KOPT-K1 (cell line): ENCODE measurements around the gene NTN4.

Experiments
- H3K27ac ChIP-seq: fragments of 200-600 bp; sonication (generic); 2 replicates; pipeline ENCODE4 v1.5.1; 2016; ENCODE audit warnings: antibody characterized with exemption, mild to moderate bottlenecking, low read depth, low read length; ENCODE audit not compliant: poor library complexity, severe bottlenecking
- H3K36me3 ChIP-seq: fragments of 200-600 bp; sonication (generic); 2 replicates; pipeline ENCODE4 v1.5.1; 2017; ENCODE audit warnings: antibody characterized with exemption, mild to moderate bottlenecking, low read length, moderate library complexity; ENCODE audit not compliant: insufficient read depth
- H3K9me3 ChIP-seq: fragments of 200-600 bp; sonication (generic); 2 replicates; pipeline ENCODE4 v1.5.1; 2017; ENCODE audit warnings: antibody characterized with exemption, low read length, mild to moderate bottlenecking; ENCODE audit not compliant: insufficient read depth, poor library complexity, severe bottlenecking

NTN4 gene

GRCh38 chr12:95648990-95649791 is 141.4 kb downstream of the NTN4 start:
- no peak overlapping the region for H3K27ac ChIP-seq
- H3K9me3 ChIP-seq = no peaks in the 10 kb centered on the region
- no peaks in the 10 kb centered on the region for H3K36me3 ChIP-seq

- Histone ChIP-seq H3K27ac (no peak overlapping the region), H3K9me3 (no peaks in the 10 kb centered on the region), H3K36me3 (no peaks in the 10 kb centered on the region)
Measured at GRCh38 chr12:95646781-95647190, 143.8 kb downstream of the NTN4 start.

DNA sequence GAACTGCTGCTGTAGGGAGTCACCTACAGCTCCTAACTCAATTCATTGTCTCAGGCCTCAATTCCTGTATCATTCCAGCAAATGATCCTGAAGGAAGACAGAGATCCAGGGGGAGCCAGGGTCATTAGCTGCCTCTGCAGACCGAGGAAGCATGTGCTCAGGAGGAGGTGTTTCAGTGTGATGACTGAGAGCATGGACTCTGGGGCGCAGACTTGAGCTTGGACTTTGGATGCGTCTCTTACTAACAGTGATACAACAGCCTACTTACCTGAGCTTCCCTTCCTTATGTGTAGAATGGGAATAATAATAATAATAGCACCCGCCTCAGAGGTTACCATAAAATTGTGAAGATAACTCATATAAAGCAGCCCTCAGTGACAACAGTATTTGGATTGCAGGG is 147.3 kb downstream of the NTN4 start:
- Histone ChIP-seq H3K27ac (no peak overlapping the region), H3K36me3 (no peaks in the 10 kb centered on the region), H3K9me3 (no peaks in the 10 kb centered on the region)

GRCh38 chr12:95642583-95642982 is 148.0 kb downstream of the NTN4 start:
- H3K27ac ChIP-seq = no peak overlapping the region
- no peaks in the 10 kb centered on the region for H3K36me3 ChIP-seq
- no peaks in the 10 kb centered on the region for H3K9me3 ChIP-seq

DNA sequence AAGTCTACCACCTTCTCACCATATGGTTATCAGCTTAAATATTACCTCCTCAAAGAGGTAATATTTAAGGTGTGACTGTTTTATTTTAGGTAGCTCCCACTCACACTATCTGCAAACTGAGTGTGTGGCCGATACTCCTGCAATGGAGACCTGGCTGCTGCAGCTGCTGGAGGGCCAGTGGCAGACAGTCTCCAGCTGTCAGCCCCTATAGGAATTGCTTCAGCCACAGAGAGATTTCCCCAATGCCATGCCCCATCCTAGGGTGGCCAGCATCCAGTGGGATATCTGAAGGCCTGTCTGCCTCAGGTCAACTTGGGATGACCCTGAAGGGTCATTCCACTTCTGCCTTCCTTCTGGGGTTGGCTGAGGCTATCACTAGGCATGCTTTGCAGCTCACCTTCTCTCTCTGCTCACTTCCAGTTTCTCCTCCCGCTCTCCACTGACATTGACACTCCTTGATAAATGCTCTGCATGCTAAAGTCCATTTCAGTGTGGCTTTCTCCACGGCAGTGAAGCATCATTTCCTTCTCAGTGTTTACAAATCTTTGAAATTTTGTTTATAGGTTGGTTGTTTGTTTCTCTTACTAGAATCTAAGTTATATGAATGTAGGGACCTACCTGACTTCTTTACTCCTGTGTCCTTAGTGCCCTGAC is 149.1 kb downstream of the NTN4 start:
- Histone ChIP-seq H3K9me3 (no peaks in the 10 kb centered on the region), H3K36me3 (no peaks in the 10 kb centered on the region)

GRCh38 chr12:95640516-95640915 is 150.0 kb downstream of the NTN4 start:
- Histone ChIP-seq H3K27ac (no peak overlapping the region), H3K36me3 (no peaks in the 10 kb centered on the region), H3K9me3 (no peaks in the 10 kb centered on the region)

More for the DNA sequence above, 149.1 kb downstream of the NTN4 start:
- H3K27ac ChIP-seq = no peak overlapping the region

DNA sequence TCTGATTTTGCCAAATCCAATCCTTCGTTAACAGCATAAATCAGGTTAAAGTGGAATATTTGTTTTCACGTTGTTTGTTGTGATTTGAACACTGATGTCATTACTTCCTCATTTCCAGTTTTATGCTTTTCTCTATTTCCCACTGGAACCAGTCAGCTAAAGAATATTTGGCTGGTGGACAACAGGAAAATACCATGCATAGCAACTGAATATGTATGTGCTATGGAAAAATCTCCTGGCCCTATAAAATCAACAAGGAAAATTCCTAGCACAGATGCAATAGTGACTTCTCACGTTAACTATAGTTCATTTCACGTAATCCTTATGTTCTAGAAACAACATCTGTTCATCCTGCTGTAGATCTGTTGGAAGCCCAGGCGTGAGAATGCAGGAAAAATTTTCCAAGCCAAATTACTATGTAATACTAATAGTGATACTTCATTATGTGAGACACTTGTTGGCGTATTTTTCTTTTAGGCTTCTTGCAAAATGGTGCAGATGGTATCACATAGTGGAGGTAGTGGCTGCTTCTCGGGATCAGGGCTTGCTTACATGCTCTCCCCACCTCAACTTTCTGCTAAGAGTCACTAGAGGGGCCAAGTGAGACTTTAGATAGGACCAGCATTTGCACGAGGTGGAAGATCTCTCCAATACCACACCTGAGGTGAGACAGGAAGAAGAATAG is 153.0 kb downstream of the NTN4 start:
- Histone ChIP-seq H3K27ac (no peak overlapping the region), H3K36me3 (no peaks in the 10 kb centered on the region)

GRCh38 chr12:95637010-95637409 is 153.6 kb downstream of the NTN4 start:
- Histone ChIP-seq H3K9me3 (no peaks in the 10 kb centered on the region), H3K27ac (no peak overlapping the region), H3K36me3 (no peaks in the 10 kb centered on the region)

More for the DNA sequence above, 153.0 kb downstream of the NTN4 start:
- H3K9me3 ChIP-seq = no peaks in the 10 kb centered on the region

GRCh38 chr12:95634622-95635621 is 155.6 kb downstream of the NTN4 start:
- H3K27ac ChIP-seq = no peak overlapping the region

DNA sequence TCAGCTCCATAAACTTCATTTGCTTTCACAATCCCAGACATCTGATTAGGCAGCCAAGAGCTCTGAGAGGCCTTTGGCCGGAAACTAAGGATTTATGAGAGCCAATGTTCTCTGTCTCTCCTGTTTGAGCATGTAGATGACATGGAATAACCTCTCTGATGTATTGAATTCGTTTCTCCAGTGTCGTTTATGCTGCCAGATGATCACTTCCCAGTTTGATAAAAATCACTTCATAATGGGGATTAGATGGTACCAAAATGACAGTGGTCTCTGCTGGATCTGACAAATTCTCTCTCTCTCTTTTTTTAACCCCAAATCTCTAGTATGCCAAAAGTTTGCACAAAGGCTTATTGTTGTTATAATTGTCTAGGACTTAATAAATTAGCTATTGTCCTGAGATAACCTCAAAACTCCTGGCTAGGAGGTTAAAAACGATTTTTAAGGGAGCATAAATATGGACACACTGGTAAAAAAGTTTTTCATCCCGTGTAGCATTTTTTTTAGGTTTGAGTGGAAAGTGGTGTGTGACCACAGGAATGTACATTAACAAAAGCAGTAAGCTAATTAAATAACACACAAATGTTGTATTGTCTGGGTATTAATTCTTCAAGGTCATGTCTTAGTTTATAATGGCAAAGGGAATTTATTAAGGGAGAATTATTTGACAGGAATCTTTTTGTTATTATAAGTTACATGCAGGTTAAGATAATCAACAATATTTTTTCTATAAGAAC is 156.7 kb downstream of the NTN4 start:
- H3K9me3 ChIP-seq = no peaks in the 10 kb centered on the region
- no peaks in the 10 kb centered on the region for H3K36me3 ChIP-seq
- H3K27ac ChIP-seq = no peak overlapping the region

More at GRCh38 chr12:95634622-95635621, 155.6 kb downstream of the NTN4 start:
- H3K36me3 ChIP-seq = no peaks in the 10 kb centered on the region
- H3K9me3 ChIP-seq = no peaks in the 10 kb centered on the region

GRCh38 chr12:95633049-95633731 is 157.4 kb downstream of the NTN4 start:
- H3K9me3 ChIP-seq = no peaks in the 10 kb centered on the region
- no peaks in the 10 kb centered on the region for H3K36me3 ChIP-seq
- H3K27ac ChIP-seq = no peak overlapping the region

- no peak overlapping the region for H3K27ac ChIP-seq
- no peaks in the 10 kb centered on the region for H3K9me3 ChIP-seq
Measured at GRCh38 chr12:95630496-95630895, 160.1 kb downstream of the NTN4 start.

DNA sequence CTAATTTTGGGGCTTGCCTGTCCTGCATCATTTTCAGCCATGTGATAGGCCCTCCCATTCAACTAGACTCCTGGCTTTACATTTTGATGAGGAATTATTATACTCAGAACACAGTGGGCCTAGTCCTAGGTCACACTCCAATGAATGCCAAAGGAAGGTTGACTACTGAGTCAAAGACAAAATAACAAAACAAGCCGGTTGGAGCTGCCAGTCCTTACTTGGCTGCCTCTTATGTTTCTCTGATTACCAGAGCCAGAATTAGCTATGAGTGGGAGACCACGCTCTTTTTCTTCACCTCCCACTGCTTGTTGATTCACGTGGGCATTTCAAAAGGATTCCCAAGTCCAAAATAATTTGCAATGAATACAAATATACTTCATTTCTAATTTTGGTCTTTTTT is 161.2 kb downstream of the NTN4 start:
- H3K27ac ChIP-seq = no peak overlapping the region
- no peaks in the 10 kb centered on the region for H3K36me3 ChIP-seq
- no peaks in the 10 kb centered on the region for H3K9me3 ChIP-seq

More at GRCh38 chr12:95630496-95630895, 160.1 kb downstream of the NTN4 start:
- no peaks in the 10 kb centered on the region for H3K36me3 ChIP-seq
